Spleen (tissue), 7 donors: ENCODE results near the gene MOBP.

Experiments
- CTCF ChIP-seq, 11 experiments: fragments of 200-600 bp in 7 of 11; fragments of 450-650 bp in 4 of 11; sonication (generic) in 4 of 11; IDR thresholded peaks in 8 of 11; conservative IDR thresholded peaks in 3 of 11; 1 replicate in 7 of 11; 2 replicates in 4 of 11; pipeline versions ENCODE4 v1.4.0 to v1.8.0; 2016 to 2021; ENCODE audit warnings: antibody characterized with exemption in 11 of 11, inconsistent platforms in 4 of 11, mild to moderate bottlenecking in 1 of 11
- POLR2A ChIP-seq, 3 donors: fragments of 450-650 bp; IDR thresholded peaks; one replicate each; pipeline ENCODE4 v1.5.1; 2017; ENCODE audit warnings: antibody characterized with exemption in 3 of 3, mild to moderate bottlenecking in 1 of 3
- POLR2AphosphoS5 ChIP-seq, 3 donors: sonication (generic); formaldehyde crosslinking; IDR thresholded peaks; one replicate each; pipeline ENCODE4 v1.5.1; 2017; ENCODE audit warnings: antibody characterized with exemption in 3 of 3
- donor health status: DM: no; HTN: no; CAD: no; lungs with moderate emphysema.
- donor health status: DM: no; HTN: no; CAD: no.
- donor health status: DM: no; HTN: no; CAD: no.

GRCh38 chr3:39454591-39455217 is 12.8 kb upstream of the MOBP start:
- no peak for TF ChIP-seq CTCF (IDR thresholded peaks at IDR 0.05 in 8 of 11, conservative IDR thresholded peaks at IDR 0.05 in 3 of 11)
- TF ChIP-seq POLR2A (IDR thresholded peaks at IDR 0.05): no peak
- TF ChIP-seq POLR2AphosphoS5 (IDR thresholded peaks at IDR 0.05): no peak
